ENCODE results near the gene PLEKHA5.
"Not testable (repeated sequence)": the region's sequence is repeated elsewhere in the genome, so short reads cannot be mapped to it uniquely, and the experiment has no call there.

PLEKHA5 gene

DNA sequence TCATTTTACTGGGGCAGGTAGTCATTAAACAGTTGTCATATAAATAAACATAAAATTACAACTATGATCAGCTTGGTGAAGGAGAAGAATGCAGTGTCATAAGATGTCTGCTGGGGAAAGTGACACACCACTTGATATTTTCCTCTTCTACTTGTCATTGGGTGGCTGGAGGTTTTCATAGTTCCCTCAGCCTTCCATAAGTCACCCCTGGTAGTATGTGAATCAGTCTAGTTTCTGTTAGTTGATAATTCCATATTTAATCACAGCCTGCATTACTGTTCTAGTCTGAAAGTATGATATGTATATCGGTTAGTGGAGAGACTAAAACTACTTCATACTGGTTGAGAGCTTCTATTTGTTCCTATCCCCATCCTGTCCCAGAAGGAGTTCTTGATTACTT is 38.2 kb downstream of the PLEKHA5 start:
- DNase-seq = no peak

GRCh38 chr12:19168644-19169043 is 39.1 kb downstream of the PLEKHA5 start:
- DNase-seq = no peak

DNA sequence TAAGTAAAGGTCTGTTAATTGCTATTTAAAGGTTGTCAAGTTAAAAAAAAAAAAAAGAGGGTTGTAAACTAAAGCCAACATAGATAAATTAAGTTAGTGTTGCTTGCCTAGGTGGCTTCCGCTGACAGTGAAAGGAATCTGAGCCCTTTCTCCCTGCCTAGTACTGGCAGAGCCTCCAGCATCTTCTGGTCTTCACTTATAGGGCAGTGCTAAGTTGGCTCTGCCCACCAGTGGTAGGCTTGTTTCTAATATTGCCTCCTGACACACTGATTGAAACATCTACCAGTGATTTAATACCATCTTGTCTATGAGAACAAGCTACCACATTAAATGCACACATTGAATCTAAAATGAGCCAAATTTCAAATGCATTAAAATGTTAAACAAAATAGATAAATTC is 39.7 kb downstream of the PLEKHA5 start:
- DNase-seq = no peak

GRCh38 chr12:19170286-19170685 is 40.8 kb downstream of the PLEKHA5 start:
- not testable (repeated sequence) for DNase-seq

DNA sequence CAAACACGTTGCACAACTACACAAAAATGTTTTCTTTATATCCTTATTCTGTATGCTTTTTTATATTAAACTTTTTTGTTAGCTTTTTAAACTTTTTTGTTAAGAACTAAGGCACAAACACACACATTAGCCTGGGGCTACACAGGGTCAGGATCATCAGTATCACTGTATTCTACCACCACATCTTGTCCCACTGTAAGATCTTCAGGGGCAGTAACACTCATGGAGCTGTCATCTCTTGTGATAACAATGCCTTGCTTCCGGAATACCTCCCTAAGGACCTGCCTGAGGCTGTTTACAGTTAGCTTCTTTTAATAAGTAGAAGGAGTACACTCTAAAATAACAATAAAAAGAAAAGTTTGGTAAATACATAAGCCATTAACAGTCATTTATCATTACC is 42.2 kb downstream of the PLEKHA5 start:
- DNase-seq = peak; percentile 49

- no peak for DNase-seq
These were observed 48.2 kb downstream of the PLEKHA5 start for GRCh38 chr12:19177754-19178153.

DNA sequence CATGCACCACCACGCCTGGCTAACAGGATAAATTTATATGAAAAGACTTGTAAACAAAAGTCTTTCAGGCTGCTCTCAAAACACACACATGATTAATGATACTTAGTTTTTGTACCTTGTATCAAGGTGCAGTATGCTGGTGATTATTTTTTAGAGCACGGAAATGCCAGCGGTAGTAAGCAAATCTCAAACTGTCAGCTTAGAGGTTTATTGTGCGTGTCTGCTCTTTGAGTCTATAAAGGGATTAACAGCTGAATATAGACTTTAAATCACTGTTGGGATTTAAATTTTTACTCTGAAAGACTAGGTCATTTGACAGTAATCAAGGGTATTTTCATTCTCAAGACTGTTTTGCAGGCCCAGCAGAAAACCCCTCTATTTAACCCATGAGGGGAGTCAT is 50.5 kb downstream of the PLEKHA5 start:
- DNase-seq = no peak

DNA sequence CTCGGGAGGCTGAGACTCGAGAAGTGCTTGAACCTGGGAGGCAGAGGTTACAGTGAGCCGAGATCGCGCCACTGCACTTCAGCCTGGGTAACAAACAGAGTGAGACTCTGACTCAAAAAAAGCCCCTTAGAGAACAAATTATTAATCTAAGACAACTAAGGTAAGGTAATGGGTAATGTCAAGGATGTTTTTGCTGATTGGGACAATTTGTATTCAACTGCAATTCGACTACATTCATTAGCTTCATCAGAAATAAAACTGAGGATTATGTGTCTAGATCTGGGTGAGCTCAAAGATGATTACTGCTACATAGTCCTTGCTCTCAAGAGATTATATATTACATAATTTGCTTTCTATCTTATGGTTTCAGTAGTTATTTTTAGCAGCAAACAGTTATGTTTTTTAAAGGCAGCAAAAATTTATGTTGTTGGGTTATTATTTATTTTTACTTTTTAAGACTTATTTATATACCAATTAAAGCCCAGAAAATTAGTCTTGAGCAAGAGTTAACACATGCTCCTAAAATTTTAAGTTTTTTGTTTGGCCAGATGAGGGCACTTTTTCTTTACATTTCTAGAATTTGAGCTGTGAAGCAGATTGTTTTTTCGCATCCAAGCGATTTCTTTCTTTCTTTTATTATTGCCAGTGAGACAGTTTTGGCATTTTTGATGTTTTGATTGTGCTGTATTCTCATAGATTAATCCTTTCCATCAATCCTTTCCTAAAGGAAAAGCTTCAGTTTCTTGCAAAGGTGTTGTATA is 52.3 kb downstream of the PLEKHA5 start:
- DNase-seq = no peak

- DNase-seq = no peak
These were observed 53.7 kb downstream of the PLEKHA5 start for GRCh38 chr12:19183121-19183838.

DNA sequence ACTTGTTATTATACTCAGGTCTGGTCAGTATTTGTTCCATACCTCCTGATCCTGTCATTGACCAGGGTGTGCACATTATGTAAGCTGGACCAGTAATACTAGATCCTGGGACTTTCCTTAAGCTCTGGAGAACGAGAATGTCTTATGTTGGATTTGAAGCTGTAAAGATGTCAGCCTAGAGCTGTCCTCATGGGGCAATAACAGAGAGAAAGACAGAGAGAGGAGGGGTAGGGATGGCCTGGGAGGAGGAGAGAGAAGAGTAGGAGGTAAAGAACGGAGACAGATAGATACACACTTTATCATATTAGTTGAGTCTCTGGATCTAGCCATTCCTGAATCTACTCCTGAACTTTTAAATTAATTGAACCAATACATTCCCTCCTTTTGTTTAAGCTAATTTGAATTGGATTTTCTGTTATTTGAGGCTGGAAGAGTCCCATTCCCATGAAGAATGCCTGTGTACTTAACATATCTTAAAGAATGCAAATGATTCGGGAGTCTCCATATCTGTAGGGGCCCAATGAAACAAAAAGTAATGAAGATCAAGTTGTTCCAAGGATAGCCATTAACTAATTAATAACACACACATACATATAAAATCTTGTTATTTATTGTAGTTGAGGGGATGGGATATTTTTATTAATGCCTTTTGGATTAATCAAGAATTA is 55.9 kb downstream of the PLEKHA5 start:
- no peak for DNase-seq

GRCh38 chr12:19186722-19187661 is 57.5 kb downstream of the PLEKHA5 start:
- peak; percentile 54 for DNase-seq

DNA sequence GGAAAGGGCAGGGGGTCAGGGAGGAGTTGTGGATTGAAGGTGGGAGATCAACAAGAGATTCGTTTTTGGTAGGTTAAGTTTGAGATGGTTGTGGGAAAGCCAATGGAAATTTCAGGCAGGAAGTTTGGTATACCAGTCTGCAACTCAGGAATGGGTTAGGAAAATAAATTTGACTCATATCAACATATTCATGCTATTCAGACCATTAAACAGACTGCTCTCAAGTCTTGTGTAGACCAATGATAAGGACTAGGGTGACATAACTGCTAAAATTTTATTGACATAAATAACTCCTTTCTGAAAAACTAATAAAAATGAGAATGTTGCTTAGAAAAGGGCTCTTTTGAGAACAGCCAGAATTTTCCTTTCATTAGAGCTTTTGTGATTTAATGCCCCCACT is 60.0 kb downstream of the PLEKHA5 start:
- peak; percentile 39 for DNase-seq

DNA sequence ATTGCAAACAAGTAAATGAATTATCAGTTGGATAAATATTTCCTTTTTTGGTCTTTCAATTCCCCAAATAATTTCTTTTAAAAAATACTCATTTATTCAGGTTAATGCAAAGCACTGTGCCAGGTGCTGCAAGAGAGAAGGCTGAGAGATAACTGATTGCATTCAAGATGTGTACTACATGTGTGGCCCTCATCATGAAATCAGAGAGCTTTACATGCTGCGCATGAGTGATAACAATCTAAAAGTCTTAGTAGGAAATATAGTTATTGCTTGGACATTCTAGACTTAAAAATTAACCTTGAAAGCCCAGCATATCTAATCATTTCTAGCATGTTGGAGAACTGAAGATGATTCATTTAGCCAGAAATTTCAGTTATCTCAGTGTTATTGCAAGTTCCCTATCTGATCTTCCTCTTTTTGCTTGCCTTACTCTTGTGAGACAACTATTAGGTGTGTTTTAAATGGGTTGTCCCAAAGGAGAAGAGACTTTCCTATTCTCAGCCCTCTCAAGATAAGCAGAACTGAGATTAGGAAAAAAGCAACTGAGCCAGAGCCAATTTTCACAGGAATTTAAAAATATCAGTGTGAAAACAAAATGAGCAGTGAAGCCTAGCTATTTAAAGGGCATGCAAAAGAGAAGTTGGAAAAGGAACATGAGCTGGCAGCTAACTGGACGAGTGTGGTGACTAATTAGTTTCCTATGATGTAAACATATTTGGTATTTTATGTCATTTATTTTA is 60.9 kb downstream of the PLEKHA5 start:
- DNase-seq = peak; percentile 77

GRCh38 chr12:19191089-19191488 is 61.6 kb downstream of the PLEKHA5 start:
- DNase-seq = no peak

DNA sequence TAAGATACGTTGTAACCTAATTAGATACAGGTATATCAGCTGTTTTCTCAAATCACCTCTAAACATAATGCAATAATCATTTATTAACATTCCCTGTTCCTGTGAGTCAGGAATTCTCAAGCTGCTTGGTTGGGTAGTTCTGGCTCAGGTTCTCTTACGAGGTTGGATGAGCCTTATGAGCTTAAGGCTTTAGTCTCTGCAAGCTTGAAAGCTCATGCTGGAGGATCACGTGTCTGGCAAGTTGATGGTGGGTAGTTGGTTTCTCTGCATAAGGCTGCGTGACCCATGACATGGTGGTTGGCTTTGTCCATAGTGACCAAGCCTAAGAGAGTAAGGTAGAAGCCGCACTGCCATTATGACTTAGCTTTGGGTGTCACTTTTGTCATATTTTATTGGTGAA is 62.0 kb downstream of the PLEKHA5 start:
- no peak for DNase-seq

DNA sequence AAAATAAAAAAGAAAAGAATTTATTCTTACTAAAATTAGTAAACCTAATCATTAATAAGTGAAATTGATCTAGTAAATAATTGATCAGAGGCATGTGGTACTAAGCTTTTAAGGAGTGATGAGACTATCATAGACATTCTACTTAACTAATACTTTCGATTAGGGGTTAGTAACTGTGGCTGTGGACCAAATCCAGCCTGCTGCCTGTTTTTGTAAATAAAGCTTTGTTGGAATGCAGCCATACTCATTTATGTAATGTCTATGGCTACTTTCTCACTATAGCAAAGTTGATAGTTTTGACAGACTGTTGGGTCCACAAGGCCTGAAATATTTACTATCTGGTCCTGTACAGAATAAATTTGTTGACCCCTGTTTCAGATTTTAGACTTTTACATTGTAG is 63.2 kb downstream of the PLEKHA5 start:
- DNase-seq = no peak

- DNase-seq = no peak
These were observed 65.4 kb downstream of the PLEKHA5 start for GRCh38 chr12:19194963-19195362.

DNA sequence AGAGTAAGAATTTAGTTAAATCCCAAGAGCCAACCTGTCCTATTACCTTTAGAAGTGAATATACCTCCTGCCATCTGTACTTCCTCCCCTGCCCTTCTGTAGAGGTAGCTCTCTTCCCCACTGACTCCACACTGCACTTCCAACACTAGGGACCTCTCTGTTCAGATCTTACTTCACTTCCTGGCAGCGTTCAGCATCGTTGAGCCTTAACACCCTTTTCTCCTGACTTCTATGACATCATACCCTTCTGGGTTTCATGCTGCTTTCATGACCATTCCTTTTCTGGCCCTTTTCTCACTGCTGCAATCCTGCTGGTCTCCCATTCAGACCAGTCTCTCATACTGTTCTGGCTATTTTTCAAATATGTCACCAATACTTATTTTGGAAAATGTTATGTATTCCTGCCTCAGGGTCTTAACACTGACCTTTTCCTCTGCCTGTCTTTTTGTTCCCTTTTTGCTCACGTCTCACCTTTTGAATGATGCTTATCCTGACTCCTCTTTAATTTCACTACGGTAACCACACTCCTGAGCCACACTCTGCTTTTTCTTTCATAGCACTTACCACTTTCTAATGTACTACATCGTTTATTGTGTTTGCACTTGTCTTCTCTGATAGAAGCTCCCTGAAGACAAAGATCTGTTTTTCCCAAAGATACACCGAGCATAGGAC is 67.6 kb downstream of the PLEKHA5 start:
- no peak for DNase-seq

DNA sequence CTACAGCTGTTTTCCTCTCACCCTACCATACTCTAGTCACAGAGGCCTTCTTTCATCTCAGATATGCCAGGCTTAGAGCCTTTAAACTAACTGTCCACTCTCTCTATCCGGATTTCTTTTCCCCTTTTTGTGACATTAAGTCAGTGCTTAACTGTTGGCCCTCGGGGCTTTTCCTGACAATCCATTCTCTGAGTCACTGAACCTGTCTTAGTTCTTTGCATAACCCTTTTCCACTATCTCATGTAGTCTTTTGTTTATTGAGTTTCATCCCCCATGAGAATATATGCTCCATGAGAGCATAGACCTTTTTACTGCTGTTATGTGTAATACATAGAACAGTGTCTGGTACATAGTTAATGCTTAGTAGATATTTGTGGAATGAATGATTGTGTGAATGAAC is 68.7 kb downstream of the PLEKHA5 start:
- DNase-seq = peak; percentile 86

DNA sequence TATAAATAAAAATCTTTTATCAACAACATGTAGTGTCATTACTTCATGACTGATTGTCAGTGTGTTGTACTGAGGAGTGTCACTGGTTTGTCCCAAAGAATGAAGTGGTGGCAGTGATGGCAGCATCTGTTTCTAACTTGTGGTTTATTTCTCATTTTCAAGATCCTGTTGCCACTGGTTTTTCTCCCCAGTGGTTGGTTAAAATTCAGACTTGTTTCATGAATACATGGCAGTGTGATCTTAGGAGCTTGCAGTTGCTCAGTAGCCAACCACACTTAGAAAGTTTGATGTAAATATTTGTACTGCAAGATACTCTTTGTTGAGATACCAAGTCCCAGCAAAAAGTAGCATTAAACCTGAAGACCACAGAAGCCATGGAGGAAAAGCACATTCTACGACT is 69.8 kb downstream of the PLEKHA5 start:
- DNase-seq = no peak

DNA sequence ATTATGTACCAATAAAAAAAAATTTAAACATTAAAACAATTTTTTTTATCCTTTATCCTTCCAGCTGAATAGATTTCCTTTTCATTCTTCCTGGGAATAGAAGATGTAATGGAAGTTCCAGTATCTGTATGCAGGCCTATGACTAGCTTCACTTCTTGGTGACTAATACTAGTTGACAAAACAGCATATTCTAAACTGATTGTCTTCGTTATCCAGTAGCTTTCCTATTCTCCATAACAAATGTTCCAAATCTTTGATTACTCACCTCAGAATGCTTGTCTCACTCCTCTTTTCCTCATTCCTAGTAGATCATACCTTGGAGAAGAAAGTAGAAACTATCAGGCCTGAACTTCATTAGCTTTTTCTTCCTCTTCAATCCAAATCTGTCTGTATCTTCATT is 70.7 kb downstream of the PLEKHA5 start:
- no peak for DNase-seq
